Measurements from ENCODE around the gene IGF2BP2. TPM values are rescaled to one million over a fixed set of nuclear protein-coding genes. Genes with fewer than 3 reads are reported as not detected.

IGF2BP2 gene
- total and polyA plus RNA-seq, 2 of the 13 experiments (the other 11 are each of a cell fraction or from before 2014, with no cell fraction given): 6.5 to 46.0 TPM

GRCh38 chr3:185825006-185825638 is at the start of gene IGF2BP2 (continued):
- peak; percentile 18 for TF ChIP-seq TEAD3 (CRISPR knock-in tag; optimal IDR thresholded peaks at IDR 0.05; ENCODE audit: borderline replicate concordance)
- TF ChIP-seq ZSCAN20 (CRISPR knock-in tag; IDR thresholded peaks at IDR 0.05; ENCODE audit: borderline replicate concordance): no peak
- TF ChIP-seq PPARG (CRISPR knock-in tag; conservative IDR thresholded peaks at IDR 0.05): no peak
- TF ChIP-seq REPIN1 (CRISPR knock-in tag; IDR thresholded peaks at IDR 0.05; ENCODE audit: borderline replicate concordance, low read depth): no peak
- TF ChIP-seq POLR2G (IDR thresholded peaks at IDR 0.05; ENCODE audit: low read depth, low read length): peak; percentile 76
- TF ChIP-seq SRSF4 (IDR thresholded peaks at IDR 0.05; ENCODE audit: low read depth, low read length, poor library complexity, severe bottlenecking): no peak
- TF ChIP-seq SP2 (CRISPR knock-in tag; IDR thresholded peaks at IDR 0.05): no peak
- no peak for TF ChIP-seq ESRRA (CRISPR knock-in tag; IDR thresholded peaks at IDR 0.05; ENCODE audit: low read depth)
- TF ChIP-seq RFXAP (CRISPR knock-in tag; IDR thresholded peaks at IDR 0.05; ENCODE audit: borderline replicate concordance): no peak
- TF ChIP-seq, protein P1, sequence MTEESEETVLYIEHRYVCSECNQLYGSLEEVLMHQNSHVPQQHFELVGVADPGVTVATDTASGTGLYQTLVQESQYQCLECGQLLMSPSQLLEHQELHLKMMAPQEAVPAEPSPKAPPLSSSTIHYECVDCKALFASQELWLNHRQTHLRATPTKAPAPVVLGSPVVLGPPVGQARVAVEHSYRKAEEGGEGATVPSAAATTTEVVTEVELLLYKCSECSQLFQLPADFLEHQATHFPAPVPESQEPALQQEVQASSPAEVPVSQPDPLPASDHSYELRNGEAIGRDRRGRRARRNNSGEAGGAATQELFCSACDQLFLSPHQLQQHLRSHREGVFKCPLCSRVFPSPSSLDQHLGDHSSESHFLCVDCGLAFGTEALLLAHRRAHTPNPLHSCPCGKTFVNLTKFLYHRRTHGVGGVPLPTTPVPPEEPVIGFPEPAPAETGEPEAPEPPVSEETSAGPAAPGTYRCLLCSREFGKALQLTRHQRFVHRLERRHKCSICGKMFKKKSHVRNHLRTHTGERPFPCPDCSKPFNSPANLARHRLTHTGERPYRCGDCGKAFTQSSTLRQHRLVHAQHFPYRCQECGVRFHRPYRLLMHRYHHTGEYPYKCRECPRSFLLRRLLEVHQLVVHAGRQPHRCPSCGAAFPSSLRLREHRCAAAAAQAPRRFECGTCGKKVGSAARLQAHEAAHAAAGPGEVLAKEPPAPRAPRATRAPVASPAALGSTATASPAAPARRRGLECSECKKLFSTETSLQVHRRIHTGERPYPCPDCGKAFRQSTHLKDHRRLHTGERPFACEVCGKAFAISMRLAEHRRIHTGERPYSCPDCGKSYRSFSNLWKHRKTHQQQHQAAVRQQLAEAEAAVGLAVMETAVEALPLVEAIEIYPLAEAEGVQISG (CRISPR knock-in tag; IDR thresholded peaks at IDR 0.05): peak; percentile 4; the same call in 1 of the 2 replicates
- 0 out of 2 replicates have a peak, but pooled peaks have one; percentile 25 for TF ChIP-seq MXD4 (CRISPR knock-in tag; IDR thresholded peaks at IDR 0.05)
- TF ChIP-seq, protein P2, sequence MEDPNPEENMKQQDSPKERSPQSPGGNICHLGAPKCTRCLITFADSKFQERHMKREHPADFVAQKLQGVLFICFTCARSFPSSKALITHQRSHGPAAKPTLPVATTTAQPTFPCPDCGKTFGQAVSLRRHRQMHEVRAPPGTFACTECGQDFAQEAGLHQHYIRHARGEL (CRISPR knock-in tag; IDR thresholded peaks at IDR 0.05): no peak
- TF ChIP-seq ZNF567 (CRISPR knock-in tag; IDR thresholded peaks at IDR 0.05; ENCODE audit: borderline replicate concordance): no peak
- TF ChIP-seq, protein P3, sequence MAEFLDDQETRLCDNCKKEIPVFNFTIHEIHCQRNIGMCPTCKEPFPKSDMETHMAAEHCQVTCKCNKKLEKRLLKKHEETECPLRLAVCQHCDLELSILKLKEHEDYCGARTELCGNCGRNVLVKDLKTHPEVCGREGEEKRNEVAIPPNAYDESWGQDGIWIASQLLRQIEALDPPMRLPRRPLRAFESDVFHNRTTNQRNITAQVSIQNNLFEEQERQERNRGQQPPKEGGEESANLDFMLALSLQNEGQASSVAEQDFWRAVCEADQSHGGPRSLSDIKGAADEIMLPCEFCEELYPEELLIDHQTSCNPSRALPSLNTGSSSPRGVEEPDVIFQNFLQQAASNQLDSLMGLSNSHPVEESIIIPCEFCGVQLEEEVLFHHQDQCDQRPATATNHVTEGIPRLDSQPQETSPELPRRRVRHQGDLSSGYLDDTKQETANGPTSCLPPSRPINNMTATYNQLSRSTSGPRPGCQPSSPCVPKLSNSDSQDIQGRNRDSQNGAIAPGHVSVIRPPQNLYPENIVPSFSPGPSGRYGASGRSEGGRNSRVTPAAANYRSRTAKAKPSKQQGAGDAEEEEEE (CRISPR knock-in tag; IDR thresholded peaks at IDR 0.05; ENCODE audit: borderline replicate concordance): no peak
- TF ChIP-seq ZNF572 (CRISPR knock-in tag; IDR thresholded peaks at IDR 0.05): no peak
- TF ChIP-seq EEA1 (CRISPR knock-in tag; IDR thresholded peaks at IDR 0.05; ENCODE audit: borderline replicate concordance): no peak
- no peak for TF ChIP-seq SNAPC4 (CRISPR knock-in tag; IDR thresholded peaks at IDR 0.05)
- TF ChIP-seq ZNF234 (CRISPR knock-in tag; conservative IDR thresholded peaks at IDR 0.05): 0 out of 2 replicates have a peak, but pooled peaks have one; percentile 74
- no peak for TF ChIP-seq ZNF501 (CRISPR knock-in tag; IDR thresholded peaks at IDR 0.05)
- TF ChIP-seq ISX (CRISPR knock-in tag; conservative IDR thresholded peaks at IDR 0.05): no peak
- TF ChIP-seq ZNF3 (CRISPR knock-in tag; IDR thresholded peaks at IDR 0.05): no peak
